Iris pigment epithelial cell (primary cell): ENCODE measurements around the gene RHBDD1.

Experiments used
- DNase-seq: peaks from one replicate; pipeline ENCODE4 v3.0.0-alpha.2; 2011; ENCODE audit warnings: low read depth

Gene RHBDD1

GRCh38 chr2:226885769-226886435 is 50.0 kb downstream of the RHBDD1 start:
- DNase-seq = peak; percentile 71

GRCh38 chr2:226887940-226888339 is 52.1 kb downstream of the RHBDD1 start:
- DNase-seq = peak; percentile 61

- peak; percentile 35 for DNase-seq
Measured at GRCh38 chr2:226888378-226888965, 52.6 kb downstream of the RHBDD1 start.

GRCh38 chr2:226888971-226889370 is 53.1 kb downstream of the RHBDD1 start:
- DNase-seq = peak; percentile 40

- DNase-seq = no peak
Measured at GRCh38 chr2:226890286-226890685, 54.4 kb downstream of the RHBDD1 start.

- peak; percentile 96 for DNase-seq
Measured at GRCh38 chr2:226891780-226892590, 56.1 kb downstream of the RHBDD1 start.

- peak; percentile 55 for DNase-seq
Measured at GRCh38 chr2:226892729-226893128, 56.9 kb downstream of the RHBDD1 start.

GRCh38 chr2:226893216-226893615 is 57.4 kb downstream of the RHBDD1 start:
- peak; percentile 18 for DNase-seq

- DNase-seq = no peak
Measured at GRCh38 chr2:226894752-226895151, 58.9 kb downstream of the RHBDD1 start.

- no peak for DNase-seq
Measured at GRCh38 chr2:226895579-226895978, 59.7 kb downstream of the RHBDD1 start.

GRCh38 chr2:226898121-226898520 is 62.3 kb downstream of the RHBDD1 start:
- DNase-seq = no peak

GRCh38 chr2:226898897-226899296 is 63.0 kb downstream of the RHBDD1 start:
- no peak for DNase-seq

GRCh38 chr2:226902041-226902966 is 66.5 kb downstream of the RHBDD1 start:
- peak; percentile 29 for DNase-seq

GRCh38 chr2:226903179-226903578 is 67.3 kb downstream of the RHBDD1 start:
- peak; percentile 96 for DNase-seq

- no peak for DNase-seq
Measured at GRCh38 chr2:226904592-226904991, 68.7 kb downstream of the RHBDD1 start.

GRCh38 chr2:226905718-226906117 is 69.9 kb downstream of the RHBDD1 start:
- DNase-seq = no peak

- DNase-seq = no peak
Measured at GRCh38 chr2:226906163-226906693, 70.4 kb downstream of the RHBDD1 start.

GRCh38 chr2:226909126-226909525 is 73.3 kb downstream of the RHBDD1 start:
- DNase-seq = peak; percentile 44

- DNase-seq = no peak
Measured at GRCh38 chr2:226909836-226910235, 74.0 kb downstream of the RHBDD1 start.

- no peak for DNase-seq
Measured at GRCh38 chr2:226910384-226910783, 74.5 kb downstream of the RHBDD1 start.

- DNase-seq = peak; percentile 85
Measured at GRCh38 chr2:226911932-226912331, 76.1 kb downstream of the RHBDD1 start.

- DNase-seq = no peak
Measured at GRCh38 chr2:226913641-226914040, 77.8 kb downstream of the RHBDD1 start.
